Ascending aorta (tissue), 2 donors: ENCODE measurements around the gene METTL27. TPM values are rescaled to one million over a fixed set of nuclear protein-coding genes. Genes with fewer than 3 reads are reported as not detected.
"Not testable (repeated sequence)": the region's sequence is repeated elsewhere in the genome, so short reads cannot be mapped to it uniquely, and the experiment has no call there.

ENCODE experiments used
- DNase-seq, 2 donors: peaks; one replicate each; pipeline ENCODE4 v3.0.0-alpha.2; 2019; ENCODE audit warnings: low spot score in 2 of 2
- H3K27ac ChIP-seq, 2 donors: fragments of 200-600 bp; sonication (generic); one replicate each; pipeline ENCODE4 v1.5.1; 2016 to 2017; ENCODE audit warnings: mild to moderate bottlenecking in 1 of 2
- H3K27me3 ChIP-seq: fragments of 200-600 bp; sonication (generic); one replicate; pipeline ENCODE4 v1.5.1; 2017
- H3K36me3 ChIP-seq, 2 donors: fragments of 200-600 bp; sonication (generic); one replicate each; pipeline ENCODE4 v1.5.1; 2016
- H3K4me1 ChIP-seq, 2 donors: fragments of 200-600 bp; sonication (generic); one replicate each; pipeline ENCODE4 v1.5.1; 2016 to 2017; ENCODE audit warnings: mild to moderate bottlenecking in 1 of 2
- H3K4me3 ChIP-seq, 2 donors: fragments of 200-600 bp; sonication (generic); one replicate each; pipeline ENCODE4 v1.5.1; 2016 to 2017; ENCODE audit warnings: mild to moderate bottlenecking in 1 of 2
- H3K9me3 ChIP-seq, 2 donors: fragments of 200-600 bp; sonication (generic); one replicate each; pipeline ENCODE4 v1.5.1; 2016
- CTCF ChIP-seq, 3 experiments: fragments of 200-600 bp in 2 of 3; fragments of 450-650 bp in 1 of 3; sonication (generic) in 2 of 3; IDR thresholded peaks; one replicate each; pipeline ENCODE4 v1.5.1; 2016 to 2019; ENCODE audit warnings: antibody characterized with exemption in 3 of 3, mild to moderate bottlenecking in 1 of 3, moderate library complexity in 1 of 3
- intact Hi-C: fragments of 100-400 bp; cut with DNase I; formaldehyde crosslinking; loops from one replicate; pipeline ENCODE4 v1.15.1; 2023
- total RNA-seq: library from RNA; depleted of rRNA; stranded (reverse); fragments of >200 nt; gene quantifications from one replicate; pipeline ENCODE4 v1.1.0, GENCODE V29; 2016

The METTL27 gene
- total RNA-seq, 1 donor from 2014 or later, result not detected

- Histone ChIP-seq H3K27me3 (no peaks in the 10 kb centered on the region), H3K36me3 (no peaks in the 10 kb centered on the region), H3K27ac (no peak overlapping the region), H3K9me3 (no peaks in the 10 kb centered on the region), H3K4me1 (peaks cover 0 to 5% of the 10 kb centered on the region in 2 donors), H3K4me3 (no peak overlapping the region)
- intact Hi-C loops, result no loop called here
- TF ChIP-seq CTCF (IDR thresholded peaks at IDR 0.05), result no peak
- no peak for DNase-seq
Observed at GRCh38 chr7:73839290-73839689, 3.0 kb downstream of the METTL27 start.

DNA sequence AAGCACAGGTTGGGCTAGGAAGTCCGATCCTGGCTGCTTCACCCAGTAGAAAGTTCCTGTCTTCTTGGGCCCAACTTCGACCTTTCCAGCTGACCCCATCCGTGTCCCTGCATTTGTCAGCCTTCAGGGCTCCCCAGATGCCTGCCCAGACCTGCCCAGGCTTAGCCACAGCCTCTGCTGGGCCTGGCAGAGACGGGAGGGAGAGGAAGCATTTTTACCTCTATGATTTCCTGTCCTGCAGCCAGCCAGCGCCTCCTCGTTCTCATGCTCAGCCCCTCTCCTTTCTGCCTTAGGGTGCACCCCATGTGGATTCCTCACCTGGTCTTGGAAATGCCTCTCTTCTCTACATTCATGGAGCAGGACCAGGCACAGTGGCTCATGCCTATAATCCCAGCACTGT, 3.7 kb downstream of the METTL27 start:
- H3K4me1 ChIP-seq, result peaks cover 0 to 5% of the 10 kb centered on the region in 2 donors
- no peaks in the 10 kb centered on the region for H3K36me3 ChIP-seq
- H3K4me3 ChIP-seq, result no peak overlapping the region
- intact Hi-C loops, result no loop called here
- no peaks in the 10 kb centered on the region for H3K9me3 ChIP-seq
- no peaks in the 10 kb centered on the region for H3K27me3 ChIP-seq
- no peak overlapping the region for H3K27ac ChIP-seq
- TF ChIP-seq CTCF (IDR thresholded peaks at IDR 0.05), result no peak
- DNase-seq, result no peak

DNA sequence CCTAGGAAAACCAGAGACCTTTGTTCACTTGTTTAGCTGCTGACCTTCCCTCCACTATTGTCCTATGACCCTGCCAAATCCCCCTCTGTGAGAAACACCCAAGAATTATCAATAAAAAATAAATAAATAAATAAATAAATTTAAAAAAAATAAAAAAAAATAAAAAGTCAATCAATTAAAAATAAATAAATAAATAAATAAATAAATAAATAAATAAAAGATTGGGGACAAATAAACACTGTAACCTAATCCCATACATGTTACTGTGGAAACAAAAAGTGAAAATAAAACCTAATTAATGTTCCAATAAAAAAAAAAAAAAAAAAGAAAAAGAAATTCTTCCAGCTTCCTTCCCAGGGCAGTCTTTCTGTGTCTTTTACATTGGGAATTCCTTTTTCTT, 5.1 kb downstream of the METTL27 start:
- H3K9me3 ChIP-seq, H3K4me1 ChIP-seq, H3K27ac ChIP-seq, H3K36me3 ChIP-seq, intact Hi-C loops, H3K4me3 ChIP-seq, DNase-seq, H3K27me3 ChIP-seq: not testable (repeated sequence)

- DNase-seq, result no peak
- Histone ChIP-seq H3K27ac (no peak overlapping the region), H3K27me3 (no peaks in the 10 kb centered on the region), H3K4me1 (no peaks in the 10 kb centered on the region), H3K9me3 (no peaks in the 10 kb centered on the region), H3K36me3 (no peaks in the 10 kb centered on the region), H3K4me3 (no peak overlapping the region)
- TF ChIP-seq CTCF (IDR thresholded peaks at IDR 0.05), result no peak
- intact Hi-C loops, result no loop called here
Observed at GRCh38 chr7:73834626-73835191, 7.6 kb downstream of the METTL27 start.

DNA sequence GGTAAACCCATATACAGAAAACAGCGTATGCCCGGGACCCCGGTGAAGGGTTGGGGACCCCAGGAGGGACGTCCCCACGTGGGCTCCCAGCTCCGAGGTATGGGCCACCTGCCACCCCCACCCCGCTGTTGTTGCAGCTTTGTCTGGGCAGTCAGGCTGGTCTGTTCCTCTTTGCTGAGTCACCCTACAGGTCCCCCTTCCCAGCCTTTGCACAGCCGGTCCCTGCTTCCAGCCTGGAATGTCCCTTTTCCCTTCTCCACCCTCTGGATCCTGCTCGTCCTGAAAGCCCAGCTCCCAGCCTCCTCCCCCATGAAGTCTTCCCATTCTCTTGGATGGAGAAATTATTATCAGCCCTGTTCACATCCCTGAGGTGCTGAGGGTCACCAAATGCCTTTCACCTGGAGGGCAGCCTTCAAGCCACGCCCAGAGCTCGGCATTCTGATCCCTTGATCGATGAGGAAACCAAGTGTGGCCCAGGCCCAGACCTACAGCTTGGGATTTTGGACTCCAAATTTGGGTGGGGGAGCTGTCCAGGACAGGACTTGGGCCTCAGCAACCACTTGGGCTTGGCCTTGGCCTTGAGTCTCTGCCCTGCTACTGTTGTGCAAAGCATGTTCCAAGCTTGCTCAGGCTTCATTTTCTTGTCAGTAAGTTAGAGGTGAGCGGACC, 8.9 kb downstream of the METTL27 start:
- Histone ChIP-seq H3K27me3 (no peaks in the 10 kb centered on the region), H3K4me1 (peaks cover 0 to under 1% of the 10 kb centered on the region in 2 donors), H3K27ac (no peak overlapping the region), H3K9me3 (no peaks in the 10 kb centered on the region), H3K36me3 (no peaks in the 10 kb centered on the region), H3K4me3 (no peak overlapping the region)
- no peak for TF ChIP-seq CTCF (IDR thresholded peaks at IDR 0.05)
- intact Hi-C loops, result no loop called here
- DNase-seq, result no peak

GRCh38 chr7:73832806-73833205, 9.5 kb downstream of the METTL27 start:
- H3K9me3 ChIP-seq, result no peaks in the 10 kb centered on the region
- no peak overlapping the region for H3K27ac ChIP-seq
- TF ChIP-seq CTCF (IDR thresholded peaks at IDR 0.05), result no peak
- no peaks in the 10 kb centered on the region for H3K36me3 ChIP-seq
- H3K4me1 ChIP-seq, result peaks cover 0 to 6% of the 10 kb centered on the region in 2 donors
- DNase-seq, result no peak
- no peak overlapping the region for H3K4me3 ChIP-seq
- no peaks in the 10 kb centered on the region for H3K27me3 ChIP-seq
- intact Hi-C loops, result no loop called here
